Panc1 (cell line): ENCODE measurements around the gene RIN1. TPM values are rescaled to one million over a fixed set of nuclear protein-coding genes. Genes with fewer than 3 reads are reported as not detected.

Experiments used
- ATAC-seq: fragments of 200-7000 bp; cut with Tn5 transposase; 2 replicates; pipeline ENCODE4 v1.9.1; 2020; ENCODE audit warnings: mild to moderate bottlenecking, moderate library complexity
- BruUV-seq: library from RNA; stranded (reverse); fragments of 400-500 nt; replicated peaks from 2 replicates; lab custom pipeline; 2021; lab: Mats Ljungman, UMichigan
- CTCF ChIA-PET: fragments of 300-600 bp; sonication (Branson Sonifier 250); formaldehyde crosslinking; loops from one replicate; lab custom pipeline; 2022; ENCODE audit warnings: antibody characterized with exemption; lab: Charles Lee
- POLR2A ChIA-PET: fragments of 300-600 bp; sonication (Branson Sonifier 250); formaldehyde crosslinking; loops from one replicate; lab custom pipeline; 2022; ENCODE audit warnings: antibody characterized with exemption; lab: Charles Lee
- DNase-seq: peaks from one replicate; pipeline ENCODE4 v3.0.0-alpha.2; 2010; ENCODE audit warnings: low read depth, low spot score
- H3K27ac ChIP-seq: 2 replicates; pipeline ENCODE4 v1.5.1; 2011; ENCODE audit warnings: mild to moderate bottlenecking, low read length, inconsistent platforms
- H3K27me3 ChIP-seq: fragments of 200-500 bp; sonication (Bioruptor generic); 2 replicates; pipeline ENCODE4 v1.6.0; 2014; ENCODE audit warnings: low read length, inconsistent platforms; ENCODE audit not compliant: control insufficient read depth, insufficient read depth
- H3K36me3 ChIP-seq: fragments of 200-500 bp; sonication (Bioruptor generic); 2 replicates; pipeline ENCODE4 v1.5.1; 2014; ENCODE audit warnings: inconsistent platforms, mild to moderate bottlenecking, low read length, moderate library complexity; ENCODE audit not compliant: control insufficient read depth, insufficient read depth
- H3K4me1 ChIP-seq: 2 replicates; pipeline ENCODE4 v1.5.1; 2011; ENCODE audit warnings: inconsistent platforms, mild to moderate bottlenecking, low read length, moderate library complexity; ENCODE audit not compliant: control insufficient read depth, insufficient read depth
- H3K4me3 ChIP-seq, 2 experiments: 2 replicates each; pipeline ENCODE4 v1.5.1; 2011 to 2012; ENCODE audit warnings: low read depth in 2 of 2, low read length in 2 of 2, mild to moderate bottlenecking in 2 of 2, inconsistent platforms in 1 of 2, moderate library complexity in 1 of 2
- H3K9me3 ChIP-seq: fragments of 200-500 bp; sonication (Bioruptor generic); 2 replicates; pipeline ENCODE4 v1.5.1; 2014; ENCODE audit warnings: low read depth, mild to moderate bottlenecking, inconsistent platforms, low read length, moderate library complexity; ENCODE audit not compliant: control insufficient read depth, insufficient read depth
- CTCF ChIP-seq: fragments of 450-650 bp; IDR thresholded peaks from 2 replicates; pipeline ENCODE4 v1.5.1; 2017; ENCODE audit warnings: mild to moderate bottlenecking
- POLR2AphosphoS5 ChIP-seq: IDR thresholded peaks from 2 replicates; pipeline ENCODE4 v1.6.1; 2012; ENCODE audit warnings: mild to moderate bottlenecking, low read depth, low read length, moderate library complexity
- REST ChIP-seq, 2 experiments: IDR thresholded peaks; 2 replicates each; pipeline ENCODE4 v1.6.1; 2011 to 2012; ENCODE audit warnings: low read depth in 2 of 2, control low read depth in 1 of 2, low read length in 1 of 2, mild to moderate bottlenecking in 1 of 2, moderate library complexity in 1 of 2; ENCODE audit not compliant: insufficient read depth in 1 of 2
- SIN3A ChIP-seq: IDR thresholded peaks from 2 replicates; pipeline ENCODE4 v1.6.1; 2012; ENCODE audit warnings: low read depth, mild to moderate bottlenecking, low read length, moderate library complexity, borderline replicate concordance; ENCODE audit not compliant: insufficient read depth
- in situ Hi-C: cut with HindIII; loops from 2 replicates; pipeline ENCODE4 v1.10.0; 2016; ENCODE audit warnings: low sequenced_read_pairs, low pct_unique_long_range_greater_than_20kb
- intact Hi-C: fragments of 100-400 bp; cut with micrococcal nuclease; formaldehyde crosslinking; loops from one replicate; pipeline ENCODE4 v1.10.0; 2022; ENCODE audit not compliant: unreplicated experiment
- total RNA-seq: library from RNA; stranded (reverse); gene quantifications from one replicate; pipeline ENCODE4 v1.2.1, GENCODE V29; 2021; ENCODE audit not compliant: unreplicated experiment

Gene RIN1
- total RNA-seq, 1 experiment from 2014 or later, result 21.7 TPM

DNA sequence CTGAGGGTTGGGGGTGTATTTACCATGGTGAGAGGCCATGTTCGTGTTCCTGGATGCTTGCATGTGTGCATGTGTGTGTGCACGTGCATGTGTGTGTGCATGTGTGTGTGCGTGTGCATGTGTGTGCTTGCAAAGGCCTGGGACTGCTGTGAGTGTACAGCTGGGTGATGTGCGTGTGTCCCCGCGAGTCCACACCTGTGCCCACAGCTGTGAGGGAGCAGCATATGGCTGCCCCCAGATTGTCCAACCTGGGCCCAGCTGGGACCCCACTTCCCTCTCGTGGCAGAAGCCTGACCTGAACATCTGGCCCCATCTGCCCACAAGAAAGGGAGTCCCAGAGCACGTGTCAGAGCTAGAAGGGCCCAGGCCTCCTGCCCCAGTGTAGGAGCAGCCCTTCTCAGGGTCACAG lies 11.0 kb downstream of the RIN1 start:
- Histone ChIP-seq H3K27ac (no peak overlapping the region), H3K9me3 (no peaks in the 10 kb centered on the region), H3K36me3 (no peaks in the 10 kb centered on the region), H3K27me3 (no peaks in the 10 kb centered on the region), H3K4me1 (peaks cover 18% of the 10 kb centered on the region), H3K4me3 (no peak overlapping the region)
- BruUV-seq, result no TSS peak
- intact Hi-C loops, result no loop called here
- ChIA-PET CTCF (interaction anchor here (0.5 kb wide), 1 partner anchor 40 kb away, joined by 3 read pairs; no protein-coding TSS in a partner anchor), POLR2A (no interaction called here)
- DNase-seq, result no peak
- no peak for ATAC-seq
- no peak for TF ChIP-seq POLR2AphosphoS5
- TF ChIP-seq CTCF, result no peak
- TF ChIP-seq REST (IDR thresholded peaks at IDR 0.05; ENCODE audit: insufficient read depth in 1 of 2, low read depth in 2 of 2, low read length in 1 of 2), result no peak
- TF ChIP-seq SIN3A, result no peak
- in situ Hi-C loops, result no loop called here

GRCh38 chr11:66324664-66325063 lies 11.6 kb downstream of the RIN1 start:
- no peak overlapping the region for H3K27ac ChIP-seq
- ChIA-PET CTCF (no interaction called here), POLR2A (no interaction called here)
- DNase-seq (no peak), ATAC-seq (no peak)
- TF ChIP-seq CTCF, result no peak
- no peak for TF ChIP-seq REST (IDR thresholded peaks at IDR 0.05; ENCODE audit: insufficient read depth in 1 of 2, low read depth in 2 of 2, low read length in 1 of 2)
- peaks cover 18% of the 10 kb centered on the region for H3K4me1 ChIP-seq
- no TSS peak for BruUV-seq
- H3K27me3 ChIP-seq, result no peaks in the 10 kb centered on the region
- no peaks in the 10 kb centered on the region for H3K36me3 ChIP-seq
- in situ Hi-C loops (no loop called here), intact Hi-C loops (no loop called here)
- no peaks in the 10 kb centered on the region for H3K9me3 ChIP-seq
- no peak overlapping the region for H3K4me3 ChIP-seq
